Measurements from ENCODE around the gene TMEM44.

Gene TMEM44

DNA sequence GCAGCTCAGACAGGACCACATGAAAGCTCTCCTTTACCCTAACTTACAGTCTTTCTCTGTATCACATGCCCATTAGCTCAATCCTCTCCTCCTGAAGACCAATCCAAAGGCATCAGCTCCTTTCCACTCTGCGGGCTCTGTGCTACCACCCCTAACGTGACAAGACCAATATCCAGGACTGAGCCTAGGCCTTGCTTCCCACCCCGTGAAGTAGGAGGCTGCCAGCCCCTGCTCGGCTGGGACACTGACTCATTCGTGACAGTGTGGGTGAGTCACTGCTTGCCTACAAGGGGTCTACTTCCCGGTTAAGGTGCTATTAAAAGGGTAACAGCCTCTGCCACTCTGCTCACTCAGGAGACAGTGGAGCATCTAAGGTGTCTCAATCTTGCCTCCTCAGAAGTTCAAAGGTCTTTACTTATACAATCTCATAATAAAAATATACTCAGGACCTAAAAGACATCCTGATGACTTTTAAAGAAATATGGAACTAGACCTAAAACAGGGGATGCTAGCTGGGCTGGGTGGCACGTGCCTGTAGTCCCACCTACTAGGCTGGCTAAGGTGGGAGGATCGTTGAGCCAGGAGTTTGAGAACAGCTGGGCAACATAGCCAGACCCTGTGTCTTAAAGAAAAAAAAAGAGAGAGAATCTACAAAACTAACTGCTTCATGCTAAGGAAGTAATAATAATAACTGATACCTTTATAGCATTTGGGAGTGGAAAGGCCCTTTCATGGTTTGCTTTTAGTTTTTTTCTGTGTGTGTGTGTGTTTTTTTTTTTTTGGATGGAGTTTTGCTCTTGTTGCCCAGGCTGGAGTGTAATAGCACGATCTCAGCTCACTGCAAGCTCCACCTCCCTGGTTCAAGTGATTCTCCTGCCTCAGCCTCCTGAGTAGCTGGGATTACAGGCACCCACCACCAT lies 55.0 kb downstream of the TMEM44 start:
- no peak for FAIRE-seq

DNA sequence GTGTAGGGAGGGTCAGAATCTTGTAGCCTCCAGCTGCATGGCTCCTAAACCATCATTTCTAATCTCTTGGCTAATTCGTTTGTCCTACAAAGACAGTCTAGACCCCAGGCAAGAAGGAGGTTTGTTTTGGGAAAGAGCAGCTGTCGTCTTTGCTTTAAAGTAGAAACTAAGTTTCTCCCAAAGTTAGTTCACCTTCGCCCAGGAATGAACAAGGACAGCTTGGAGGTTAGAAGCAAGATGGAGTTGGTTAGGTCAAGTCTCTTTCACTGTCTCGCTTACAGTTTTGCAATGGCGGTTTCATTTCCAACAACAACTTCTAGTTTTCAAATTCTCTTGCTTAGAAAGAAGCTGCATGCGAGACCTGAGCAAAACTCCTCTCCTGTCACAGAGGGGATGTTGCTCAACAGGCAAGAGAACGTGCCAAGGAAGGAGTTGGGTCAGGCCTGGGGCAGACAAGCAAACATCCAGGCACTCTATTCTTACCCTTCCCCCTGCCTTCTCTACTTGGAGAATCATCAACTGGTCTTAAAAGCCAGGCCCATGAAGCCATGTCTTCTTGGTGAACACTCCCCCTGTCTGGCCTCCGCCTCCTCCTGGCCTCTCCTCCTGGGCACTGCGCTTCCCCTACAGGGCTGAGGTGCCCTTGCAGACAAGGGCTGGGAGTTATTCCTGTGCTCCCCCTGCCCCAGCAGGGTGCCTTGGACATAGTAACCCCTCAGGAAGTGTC lies 57.6 kb downstream of the TMEM44 start:
- no peak for FAIRE-seq

DNA sequence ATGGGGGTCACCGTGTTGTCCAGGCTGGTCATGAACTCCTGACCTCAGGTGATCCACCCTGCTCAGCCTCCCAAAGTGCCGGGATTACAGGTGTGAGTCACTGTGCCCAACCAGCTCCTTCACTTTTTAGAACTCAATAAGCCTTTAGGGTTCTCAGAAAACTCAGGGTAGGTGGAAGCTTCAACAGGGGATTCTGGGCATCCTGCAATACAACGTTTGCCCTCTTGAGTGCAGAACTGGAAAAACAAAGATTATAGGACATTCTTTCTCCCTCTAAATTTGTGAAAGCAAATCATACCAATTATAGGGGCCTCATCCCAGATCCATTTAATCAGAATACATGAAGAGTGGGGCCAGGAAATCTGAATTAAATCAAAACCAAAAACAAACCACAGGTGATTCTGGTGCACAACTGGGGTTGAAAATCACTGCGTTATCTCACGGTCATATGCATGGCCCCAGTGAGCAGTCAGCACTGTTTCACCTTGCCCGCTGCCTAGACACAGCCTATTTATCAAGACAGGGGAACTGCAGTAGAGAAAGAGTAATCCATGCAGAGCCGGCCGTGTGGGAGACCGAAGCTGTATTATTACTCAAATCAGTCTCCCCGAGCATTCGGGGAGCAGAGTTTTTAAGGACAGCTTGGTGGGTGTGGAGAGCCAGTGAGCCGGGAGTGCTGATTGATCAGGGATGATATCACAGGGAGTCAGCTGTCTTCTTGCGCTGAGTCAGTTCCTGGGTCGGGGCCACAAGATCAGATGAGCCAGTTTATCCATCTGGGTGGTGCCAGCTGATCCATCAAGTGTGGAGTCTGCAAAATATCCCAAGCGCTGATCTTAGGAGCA lies 58.4 kb downstream of the TMEM44 start:
- FAIRE-seq = no peak

DNA sequence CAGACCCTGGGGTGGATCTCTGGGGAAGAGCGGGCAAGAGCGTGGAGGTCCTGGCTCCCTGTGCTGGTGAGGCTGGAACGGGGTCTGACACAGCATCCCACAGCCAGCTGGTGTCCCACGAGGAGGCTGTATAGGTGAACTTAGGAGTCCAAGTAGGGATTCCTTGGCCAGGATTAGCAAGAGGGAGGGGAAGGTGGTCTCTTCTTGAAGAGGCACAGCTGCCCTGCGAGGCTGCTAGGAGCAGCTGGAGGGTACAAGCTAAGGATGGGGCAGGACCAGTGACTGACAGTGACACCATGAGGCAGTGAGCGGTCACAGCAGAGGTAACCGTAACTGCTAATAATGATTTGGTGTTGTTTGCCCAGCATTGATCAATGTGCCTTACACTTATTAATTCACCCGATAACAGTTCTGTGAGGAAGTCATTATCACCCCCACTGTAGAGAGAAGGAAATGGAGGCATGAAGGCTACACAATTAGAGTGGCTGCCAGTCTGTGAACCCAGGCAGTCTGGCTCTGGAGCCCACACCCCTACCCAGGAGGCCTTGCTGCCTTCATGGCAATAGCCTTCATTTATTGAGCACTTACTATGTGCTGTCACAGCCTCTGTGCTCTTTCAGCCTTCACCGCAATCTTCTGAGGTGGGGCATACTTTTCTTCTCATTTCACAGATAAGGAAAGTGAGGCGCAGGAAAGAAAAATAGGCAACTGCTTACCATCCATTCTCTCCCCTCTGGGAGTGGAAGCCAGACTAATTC lies 59.4 kb downstream of the TMEM44 start:
- no peak for FAIRE-seq

DNA sequence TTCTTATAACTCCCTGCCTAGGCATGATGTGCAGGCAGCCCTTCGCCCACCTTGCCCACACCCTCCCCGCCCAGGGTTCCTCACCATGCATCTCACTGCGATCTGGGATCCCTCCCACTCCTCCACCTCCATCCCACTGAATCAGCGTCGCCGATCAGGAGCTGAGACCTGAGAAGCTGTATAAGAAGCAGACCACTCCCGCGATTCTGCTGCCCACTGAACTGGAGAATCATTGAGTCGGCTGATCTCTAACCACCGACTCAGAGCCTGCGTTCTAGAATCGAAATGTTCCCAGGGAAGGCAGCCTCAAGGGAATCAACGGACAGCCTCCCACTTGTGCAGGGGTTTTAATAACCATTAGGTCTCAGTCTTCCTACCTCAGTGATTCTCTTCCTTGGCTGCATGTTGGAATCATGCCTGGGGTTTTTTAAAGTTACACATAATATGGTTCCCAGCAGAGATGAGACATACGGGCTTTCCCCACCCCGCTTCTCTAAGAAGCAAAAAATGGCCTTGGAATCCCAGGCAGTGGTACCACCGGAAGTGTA lies 60.2 kb downstream of the TMEM44 start:
- no peak for FAIRE-seq

DNA sequence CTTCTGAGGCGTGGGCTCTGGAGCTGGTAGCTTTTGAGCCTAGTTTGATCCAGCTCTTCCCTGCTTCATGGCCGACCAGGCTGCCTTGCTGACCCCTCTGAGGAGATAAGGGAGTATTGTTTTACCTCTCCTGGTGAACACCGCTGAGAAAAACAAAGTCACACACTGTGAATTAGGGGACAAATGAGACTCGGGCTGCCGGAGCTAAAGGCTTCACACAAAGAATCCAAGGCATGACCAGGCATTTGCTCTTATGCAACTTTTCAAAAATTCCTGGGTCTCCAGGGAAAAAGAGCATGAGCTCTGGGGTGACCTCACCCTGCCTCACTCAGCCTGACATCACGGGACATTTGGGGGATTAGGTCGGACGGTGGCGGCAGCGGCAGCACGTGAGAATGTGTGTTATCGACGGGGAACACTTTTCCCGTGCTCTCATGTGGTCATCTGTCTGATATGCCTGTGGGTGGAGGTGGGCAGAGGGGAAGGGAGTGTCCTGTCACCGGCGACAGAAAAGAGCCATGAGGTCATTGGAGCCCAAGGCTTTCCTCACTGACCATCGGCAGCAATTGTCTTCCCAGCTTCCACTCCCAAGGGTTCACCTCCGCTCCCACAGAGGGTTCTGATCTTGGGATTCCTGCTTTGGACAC lies 61.0 kb downstream of the TMEM44 start:
- FAIRE-seq = no peak

DNA sequence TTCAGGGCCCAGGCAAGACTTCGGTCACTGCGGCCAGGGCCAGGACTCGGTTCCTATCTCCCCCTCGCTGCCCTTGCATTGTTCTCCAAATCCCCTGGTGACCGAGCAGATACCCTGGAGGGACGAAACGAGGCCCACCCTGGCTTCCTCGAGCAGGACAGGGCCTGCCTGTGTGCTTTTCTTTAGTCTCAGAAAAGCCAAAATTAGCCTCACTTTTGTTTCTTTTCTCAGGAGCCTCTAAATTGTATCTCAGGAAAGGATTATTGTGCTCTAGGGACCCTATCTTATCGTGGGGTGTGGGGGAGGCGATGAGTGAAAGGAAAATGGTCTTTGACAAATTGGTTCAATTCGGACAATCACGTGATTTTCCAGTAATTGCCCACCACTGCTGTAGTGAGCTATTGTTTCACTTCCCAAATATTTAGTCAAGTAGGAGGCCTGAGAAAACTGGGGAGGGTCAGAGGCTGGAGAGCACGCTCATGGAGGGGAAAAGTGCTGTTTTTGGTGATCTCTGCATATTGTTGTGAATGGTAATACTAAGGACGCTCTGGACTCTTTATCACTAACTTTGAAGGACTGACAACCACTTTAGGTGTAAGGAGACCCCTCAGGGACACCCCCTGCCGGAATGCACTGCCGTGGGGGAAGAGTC lies 61.6 kb downstream of the TMEM44 start:
- no peak for FAIRE-seq

DNA sequence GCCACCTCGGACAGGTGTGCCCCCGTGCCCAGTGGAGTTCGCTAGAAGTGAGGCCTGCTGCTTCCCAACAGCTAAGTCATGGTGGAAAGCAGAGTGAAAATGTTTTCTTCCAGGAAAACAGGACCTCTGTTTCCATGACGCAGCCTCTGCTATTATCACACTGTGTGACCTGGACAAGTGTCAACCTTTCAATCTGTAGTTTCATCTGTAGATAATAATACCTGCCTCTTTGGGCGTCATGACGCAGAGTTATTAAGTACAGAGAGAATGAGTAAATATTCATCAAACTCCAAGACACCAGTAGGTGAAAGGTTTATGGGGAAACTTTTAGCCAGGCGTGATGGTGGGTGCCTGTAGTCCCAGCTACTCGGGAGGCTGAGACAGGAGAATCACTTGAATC lies 62.3 kb downstream of the TMEM44 start:
- no peak for FAIRE-seq

DNA sequence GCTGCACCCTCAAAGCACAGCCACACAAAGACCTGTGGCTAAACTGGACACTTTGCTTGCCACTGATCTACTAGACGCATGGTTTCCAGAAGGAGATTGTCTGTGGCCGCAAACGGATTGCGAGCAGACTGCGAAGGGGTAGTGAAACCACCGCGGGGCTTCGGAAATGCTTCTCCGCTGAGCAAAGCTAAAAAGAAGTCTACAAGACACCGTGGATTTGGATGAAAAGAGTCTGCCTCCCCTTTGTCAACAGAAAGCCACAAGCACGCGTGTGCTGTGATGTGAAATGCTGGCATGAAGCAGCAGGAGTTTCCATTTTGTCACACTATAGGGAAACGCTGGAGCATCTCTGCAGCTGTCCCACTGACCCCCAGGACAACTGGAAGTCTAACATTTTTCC lies 63.0 kb downstream of the TMEM44 start:
- FAIRE-seq = no peak

DNA sequence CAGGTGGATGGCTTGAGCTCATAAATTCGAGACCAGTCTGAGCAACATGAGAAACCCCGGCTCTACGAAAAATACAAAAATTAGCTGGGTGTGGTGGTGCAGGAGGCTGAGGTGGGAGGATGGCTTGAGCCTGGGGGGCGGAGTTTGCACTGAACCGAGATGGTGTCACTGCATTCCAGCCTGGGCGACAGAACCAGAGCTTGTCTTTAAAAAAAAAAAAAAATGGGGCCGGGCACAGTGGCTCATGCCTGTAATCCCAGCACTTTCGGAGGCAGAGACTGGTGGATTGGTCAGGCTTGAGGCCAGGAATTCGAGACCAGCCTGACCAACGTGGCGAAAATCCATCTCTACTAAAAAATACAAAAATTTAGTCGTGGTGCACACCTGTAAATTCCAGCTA lies 64.0 kb downstream of the TMEM44 start:
- FAIRE-seq = no peak

DNA sequence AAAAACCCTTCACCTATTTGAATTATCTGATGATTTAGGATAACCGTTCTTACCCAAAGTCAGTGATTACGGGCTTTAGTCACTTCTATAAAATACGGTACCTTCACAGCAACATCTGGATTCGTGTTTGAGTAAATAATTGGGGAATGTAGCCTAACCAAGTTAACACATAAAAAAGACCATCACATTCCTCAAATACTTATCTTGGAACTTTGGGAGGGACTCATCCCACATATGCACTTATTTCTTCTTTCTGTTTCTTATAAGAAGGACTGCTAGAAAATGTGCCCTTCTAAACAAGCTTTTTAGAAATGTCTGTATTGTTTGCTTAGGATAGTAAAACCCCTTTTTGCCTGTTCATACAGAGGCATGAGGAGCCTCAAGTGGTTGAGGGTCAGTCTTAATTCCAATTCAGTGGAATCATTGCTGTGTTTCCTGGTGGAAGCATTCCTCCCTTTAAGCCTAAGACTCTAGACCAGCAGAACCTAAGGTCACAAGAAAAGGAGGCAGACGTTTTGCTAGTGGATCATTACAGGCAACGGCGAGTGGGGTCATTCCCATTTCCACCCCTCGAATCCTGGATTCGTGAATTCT lies 67.5 kb downstream of the TMEM44 start:
- FAIRE-seq = no peak

DNA sequence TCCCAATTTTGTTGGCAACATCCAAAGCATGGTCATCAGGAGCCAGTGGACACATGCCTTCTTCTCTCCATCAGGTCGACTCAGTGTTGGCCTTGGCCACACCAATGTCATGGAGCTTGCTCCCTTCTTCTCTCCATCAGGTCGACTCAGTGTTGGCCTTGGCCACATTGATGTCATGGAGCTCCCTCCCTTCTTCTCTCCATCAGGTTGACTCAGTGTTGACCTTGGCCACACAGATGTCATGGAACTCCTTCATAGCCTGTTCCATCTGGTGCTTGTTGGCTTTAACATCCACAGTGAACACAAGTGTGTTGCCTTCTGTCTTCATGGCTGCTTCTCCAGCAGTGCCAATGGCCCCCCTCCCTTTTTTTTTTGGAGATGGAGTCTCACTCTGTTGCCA lies 70.2 kb downstream of the TMEM44 start:
- no peak for FAIRE-seq

DNA sequence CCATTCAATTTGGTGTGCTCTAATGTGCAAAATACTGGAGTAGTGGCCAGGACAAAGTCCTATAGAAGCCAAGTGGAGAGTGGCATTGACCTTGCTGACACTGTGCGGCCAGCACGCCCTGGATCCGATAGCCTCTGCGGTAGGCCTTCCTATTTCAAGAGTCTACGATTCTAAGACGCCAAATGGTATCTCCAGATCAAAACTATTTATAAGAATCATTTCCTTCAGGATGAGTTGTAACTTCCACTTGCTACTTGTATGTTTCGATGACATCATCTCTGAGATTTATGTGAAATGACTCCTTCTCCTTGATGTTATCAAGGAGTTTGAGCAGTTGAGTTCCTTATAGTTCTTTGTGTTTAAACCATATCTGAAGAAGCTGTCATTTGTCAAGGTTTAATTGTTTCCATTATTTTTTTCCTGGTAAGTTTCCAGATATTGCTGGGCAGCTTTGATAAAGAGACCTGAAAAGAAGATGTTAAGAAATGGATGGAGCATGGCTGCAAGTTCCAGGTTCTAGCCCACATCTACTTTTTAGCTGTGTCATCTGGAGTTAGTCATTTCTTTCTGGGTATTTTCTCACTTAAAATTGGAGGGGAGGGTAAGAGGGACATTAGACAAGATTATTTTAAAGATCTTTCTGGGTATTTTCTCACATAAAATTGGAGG lies 71.8 kb downstream of the TMEM44 start:
- no peak for FAIRE-seq

DNA sequence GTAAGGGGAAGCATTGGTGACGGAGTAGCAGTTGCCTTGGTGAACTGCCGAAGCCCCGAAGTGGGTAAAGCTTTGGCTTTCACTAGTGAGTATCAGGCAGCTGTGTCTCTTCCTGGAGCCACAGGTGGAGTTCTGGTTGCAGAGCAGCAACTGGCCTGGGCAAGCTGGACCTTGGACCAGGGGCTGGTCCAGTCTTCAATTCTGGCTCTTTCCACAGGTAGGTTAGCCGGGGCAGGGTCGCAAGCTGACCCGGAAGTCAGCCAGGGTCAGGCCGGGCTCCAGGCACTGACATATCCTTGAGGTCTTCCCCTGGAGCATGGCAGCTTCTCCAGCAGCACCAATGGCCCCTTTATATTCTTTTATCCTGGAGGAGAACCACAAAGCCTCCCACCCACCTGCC lies 73.2 kb downstream of the TMEM44 start:
- no peak for FAIRE-seq

DNA sequence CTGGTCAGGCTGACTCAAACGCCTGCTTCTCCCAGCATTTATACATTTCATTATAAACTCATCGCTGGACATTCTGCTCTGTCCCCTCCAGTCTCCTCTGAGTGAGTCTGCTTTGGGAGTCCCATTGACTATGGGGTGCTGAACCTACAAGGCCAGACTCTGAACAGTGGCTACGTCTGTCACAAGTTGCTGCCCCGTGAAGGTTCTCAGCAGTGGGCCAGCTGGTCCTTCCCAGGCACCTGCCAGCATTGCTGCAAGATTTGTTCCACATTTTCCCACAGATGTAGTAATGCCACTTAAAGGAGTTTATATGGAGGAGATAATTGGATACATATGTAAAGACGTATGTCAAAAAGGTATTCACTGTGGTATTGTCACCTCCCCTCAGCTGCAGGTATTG lies 73.7 kb downstream of the TMEM44 start:
- FAIRE-seq = no peak

DNA sequence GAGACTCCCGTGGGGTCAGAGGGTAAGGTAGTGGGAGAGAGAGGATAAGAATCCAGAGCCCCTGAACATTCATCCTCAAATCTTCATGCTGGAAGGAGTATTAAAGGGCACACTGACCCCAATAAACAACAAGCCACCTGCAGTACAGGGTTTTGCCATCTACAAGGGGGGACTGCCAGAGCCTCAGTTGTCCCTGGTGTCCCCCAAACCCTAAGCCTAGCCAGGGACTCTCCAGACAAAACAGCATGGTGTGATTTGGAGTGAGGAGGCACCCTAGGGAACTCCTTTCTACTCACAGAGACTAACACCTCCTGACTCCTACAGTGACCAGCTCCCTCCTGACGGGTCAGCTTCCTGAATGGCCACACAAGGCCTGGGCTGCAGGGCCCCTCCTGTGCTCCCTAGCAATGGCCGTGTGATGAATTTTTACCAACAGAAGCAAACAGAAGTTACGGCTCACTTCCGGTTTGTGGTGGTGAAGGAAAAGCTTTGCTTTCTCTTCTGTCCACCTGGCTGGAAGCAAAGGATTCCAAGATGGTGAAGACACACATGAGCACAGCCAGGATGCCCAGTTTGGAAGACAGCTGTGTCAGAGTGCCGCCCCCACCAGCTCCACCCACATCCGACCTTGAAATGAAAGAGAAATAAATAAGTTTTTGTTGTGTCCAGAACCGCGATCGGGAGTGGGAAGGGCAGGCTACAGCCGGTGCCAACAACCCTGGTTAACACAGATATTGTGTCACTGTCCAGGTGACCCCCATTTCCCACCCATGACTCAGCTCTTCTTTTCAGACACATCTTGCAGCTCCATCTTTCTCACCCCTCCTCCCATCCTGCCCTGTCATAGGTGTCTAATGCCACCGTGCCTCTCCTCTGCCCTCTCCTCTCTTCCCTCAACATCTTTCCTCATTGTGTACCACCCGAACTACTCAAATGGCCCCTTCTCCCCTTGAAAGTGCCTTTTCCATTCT lies 76.8 kb downstream of the TMEM44 start:
- FAIRE-seq = no peak

DNA sequence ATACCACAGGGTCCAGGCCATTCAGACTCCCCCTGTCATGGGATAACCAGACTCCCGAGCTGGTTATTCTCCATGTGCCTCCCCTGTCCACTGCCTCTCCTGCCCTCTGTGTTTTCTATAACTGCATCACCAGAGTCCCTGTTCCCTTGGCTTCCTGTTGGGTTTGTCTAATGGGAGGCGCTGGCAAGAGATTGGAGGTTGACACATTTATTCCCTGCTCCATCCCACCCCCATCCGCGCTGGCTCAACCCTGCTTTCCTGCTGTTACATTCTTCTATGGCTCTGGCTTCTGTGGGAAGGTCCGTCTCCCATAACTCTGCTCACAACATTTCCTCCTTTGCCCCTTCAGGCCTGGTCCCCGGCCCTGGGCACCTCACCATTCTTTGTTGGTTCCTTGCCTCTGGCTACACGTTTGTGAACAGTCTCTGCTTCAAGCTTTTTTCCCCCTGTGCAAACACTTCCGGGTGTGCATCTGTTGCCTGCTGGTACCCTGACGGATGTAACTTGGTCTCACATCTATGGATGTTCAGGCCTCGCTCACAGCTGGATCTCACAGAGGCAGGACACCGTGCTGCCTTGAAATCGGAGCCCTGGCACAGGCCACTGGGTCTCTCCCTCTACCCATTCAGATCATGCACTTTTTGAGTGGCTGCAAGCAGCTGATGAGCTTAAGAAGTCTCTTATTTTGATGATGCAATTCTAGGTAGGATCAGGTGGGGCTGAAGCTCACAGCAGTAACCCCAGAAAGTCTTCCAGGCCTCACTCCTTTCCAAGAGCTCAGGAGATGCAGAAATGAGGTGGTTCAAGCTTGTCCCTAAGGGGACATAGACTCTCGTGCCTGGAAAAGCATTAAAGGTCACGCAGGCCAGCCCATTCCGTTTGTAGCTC lies 77.8 kb downstream of the TMEM44 start:
- no peak for FAIRE-seq
